Activated CD8-positive, alpha-beta T cell treated with anti-CD3 and anti-CD28 coated beads for 36 hours (primary cell): ENCODE results near the gene B3GAT2. TPM values are rescaled to one million over a fixed set of nuclear protein-coding genes. Genes with fewer than 3 reads are reported as not detected.
"Not testable (repeated sequence)": the region's sequence is repeated elsewhere in the genome, so short reads cannot be mapped to it uniquely, and the experiment has no call there.

Experiments used
- ATAC-seq: fragments of 200-7000 bp; cut with Tn5 transposase; one replicate; pipeline ENCODE4 v1.10.0; 2021; ENCODE audit warnings: mild to moderate bottlenecking, moderate library complexity
- CTCF ChIA-PET: fragments of 350-600 bp; sonication (Branson Sonifier 250); formaldehyde crosslinking; loops from one replicate; lab custom pipeline; 2021; ENCODE audit warnings: antibody characterized with exemption; lab: Charles Lee
- POLR2A ChIA-PET: fragments of 350-600 bp; sonication (Branson Sonifier 250); formaldehyde crosslinking; loops from one replicate; lab custom pipeline; 2021; ENCODE audit warnings: antibody characterized with exemption; lab: Charles Lee
- DNase-seq: peaks from one replicate; pipeline ENCODE4 v3.0.0-alpha.2; 2020
- H3K27ac Mint-ChIP-seq: one replicate; pipeline ENCODE4 v1.8.0; 2021; ENCODE audit warnings: mild to moderate bottlenecking, mixed read lengths
- H3K27me3 Mint-ChIP-seq: one replicate; pipeline ENCODE4 v1.8.0; 2021; ENCODE audit warnings: mixed read lengths
- H3K36me3 Mint-ChIP-seq: one replicate; pipeline ENCODE4 v1.8.0; 2021; ENCODE audit warnings: low read depth, mixed read lengths
- H3K4me1 Mint-ChIP-seq: one replicate; pipeline ENCODE4 v1.8.0; 2021; ENCODE audit warnings: low read depth, mixed read lengths
- H3K4me3 Mint-ChIP-seq: one replicate; pipeline ENCODE4 v1.8.0; 2021; ENCODE audit warnings: mild to moderate bottlenecking, moderate library complexity, mixed read lengths
- H3K9me3 Mint-ChIP-seq: one replicate; pipeline ENCODE4 v1.8.0; 2021; ENCODE audit warnings: mixed read lengths
- CTCF ChIP-seq: fragments of 200-600 bp; IDR thresholded peaks from one replicate; pipeline ENCODE4 v1.8.0; 2022; ENCODE audit warnings: antibody characterized with exemption, mild to moderate bottlenecking
- intact Hi-C: fragments of 100-400 bp; cut with micrococcal nuclease; formaldehyde crosslinking; loops from one replicate; pipeline ENCODE4 v1.10.0; 2022
- total RNA-seq, 2 experiments: library from RNA; stranded (reverse); gene quantifications; one replicate each; pipeline ENCODE4 v1.2.3, GENCODE V29; 2021

B3GAT2 gene
- total RNA-seq, 2 experiments from 2014 or later, result 0.04 TPM; not detected in 1

- Mint-ChIP-seq H3K4me1 (peaks cover 16% of the 10 kb centered on the region), H3K9me3 (no peaks in the 10 kb centered on the region), H3K27ac (no peak overlapping the region), H3K4me3 (no peak overlapping the region), H3K27me3 (peaks cover 50% of the 10 kb centered on the region), H3K36me3 (no peaks in the 10 kb centered on the region)
- no peak for TF ChIP-seq CTCF
- CTCF ChIA-PET, result no interaction called here
- intact Hi-C loops, result no loop called here
- DNase-seq (no peak), ATAC-seq (no peak)
- POLR2A ChIA-PET, result no interaction called here
Measured at GRCh38 chr6:70954176-70954575, 2.7 kb downstream of the B3GAT2 start.

GRCh38 chr6:70952608-70953165 lies 4.2 kb downstream of the B3GAT2 start:
- H3K9me3 Mint-ChIP-seq, result no peaks in the 10 kb centered on the region
- ChIA-PET POLR2A (no interaction called here), CTCF (no interaction called here)
- H3K4me1 Mint-ChIP-seq, result peaks cover 16% of the 10 kb centered on the region
- H3K36me3 Mint-ChIP-seq, result no peaks in the 10 kb centered on the region
- intact Hi-C loops, result no loop called here
- no peak overlapping the region for H3K4me3 Mint-ChIP-seq
- no peak for DNase-seq
- peaks cover 40% of the 10 kb centered on the region for H3K27me3 Mint-ChIP-seq
- TF ChIP-seq CTCF, result no peak
- no peak overlapping the region for H3K27ac Mint-ChIP-seq
- no peak for ATAC-seq

- CTCF ChIA-PET, H3K4me1 Mint-ChIP-seq, DNase-seq, H3K27me3 Mint-ChIP-seq, H3K27ac Mint-ChIP-seq, ATAC-seq, H3K4me3 Mint-ChIP-seq, intact Hi-C loops, H3K36me3 Mint-ChIP-seq, H3K9me3 Mint-ChIP-seq, POLR2A ChIA-PET: not testable (repeated sequence)
Measured at GRCh38 chr6:70944321-70944720, 12.5 kb downstream of the B3GAT2 start.

- Mint-ChIP-seq H3K4me1 (no peaks in the 10 kb centered on the region), H3K27ac (no peak overlapping the region)
Measured at GRCh38 chr6:70933853-70934252, 23.0 kb downstream of the B3GAT2 start.

GRCh38 chr6:70905742-70906141 lies 51.1 kb downstream of the B3GAT2 start:
- ChIA-PET CTCF (interaction anchor here (1.0 to 1.2 kb wide), 3 partner anchors 21 to 113 kb away, joined by 3 to 4 read pairs (median 3); no protein-coding TSS in a partner anchor), POLR2A (no interaction called here)
- H3K4me3 Mint-ChIP-seq, result no peak overlapping the region
- ATAC-seq (no peak), DNase-seq (no peak)
- intact Hi-C loops, result no loop called here
- no peaks in the 10 kb centered on the region for H3K9me3 Mint-ChIP-seq
- no peaks in the 10 kb centered on the region for H3K36me3 Mint-ChIP-seq
- TF ChIP-seq CTCF, result no peak
- H3K27me3 Mint-ChIP-seq, result peaks cover 2% of the 10 kb centered on the region
- no peak overlapping the region for H3K27ac Mint-ChIP-seq
- no peaks in the 10 kb centered on the region for H3K4me1 Mint-ChIP-seq

More at GRCh38 chr6:70933853-70934252, 23.0 kb downstream of the B3GAT2 start:
- CTCF ChIA-PET, result no interaction called here
- no peak overlapping the region for H3K4me3 Mint-ChIP-seq
- TF ChIP-seq CTCF, result no peak
- intact Hi-C loops, result no loop called here
- H3K27me3 Mint-ChIP-seq, result peaks cover 7% of the 10 kb centered on the region
- POLR2A ChIA-PET, result no interaction called here
- ATAC-seq (no peak), DNase-seq (no peak)
- H3K36me3 Mint-ChIP-seq, result no peaks in the 10 kb centered on the region
- peaks cover 2% of the 10 kb centered on the region for H3K9me3 Mint-ChIP-seq
